ENCODE data around the gene PNKD.

PNKD gene

GRCh38 chr2:218329826-218330593, 59.7 kb downstream of the PNKD start:
- TF ChIP-seq, protein P1, sequence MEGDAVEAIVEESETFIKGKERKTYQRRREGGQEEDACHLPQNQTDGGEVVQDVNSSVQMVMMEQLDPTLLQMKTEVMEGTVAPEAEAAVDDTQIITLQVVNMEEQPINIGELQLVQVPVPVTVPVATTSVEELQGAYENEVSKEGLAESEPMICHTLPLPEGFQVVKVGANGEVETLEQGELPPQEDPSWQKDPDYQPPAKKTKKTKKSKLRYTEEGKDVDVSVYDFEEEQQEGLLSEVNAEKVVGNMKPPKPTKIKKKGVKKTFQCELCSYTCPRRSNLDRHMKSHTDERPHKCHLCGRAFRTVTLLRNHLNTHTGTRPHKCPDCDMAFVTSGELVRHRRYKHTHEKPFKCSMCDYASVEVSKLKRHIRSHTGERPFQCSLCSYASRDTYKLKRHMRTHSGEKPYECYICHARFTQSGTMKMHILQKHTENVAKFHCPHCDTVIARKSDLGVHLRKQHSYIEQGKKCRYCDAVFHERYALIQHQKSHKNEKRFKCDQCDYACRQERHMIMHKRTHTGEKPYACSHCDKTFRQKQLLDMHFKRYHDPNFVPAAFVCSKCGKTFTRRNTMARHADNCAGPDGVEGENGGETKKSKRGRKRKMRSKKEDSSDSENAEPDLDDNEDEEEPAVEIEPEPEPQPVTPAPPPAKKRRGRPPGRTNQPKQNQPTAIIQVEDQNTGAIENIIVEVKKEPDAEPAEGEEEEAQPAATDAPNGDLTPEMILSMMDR (IDR thresholded peaks at IDR 0.05; ENCODE audit: extremely low read depth, missing control alignments), result no peak
- peak; percentile 61 for DNase-seq (ENCODE audit: low spot score)

GRCh38 chr2:218331745-218332144, 61.4 kb downstream of the PNKD start:
- peak; percentile 7 for DNase-seq (ENCODE audit: low spot score)
- TF ChIP-seq, protein P1 (IDR thresholded peaks at IDR 0.05; ENCODE audit: extremely low read depth, missing control alignments), result no peak

DNA sequence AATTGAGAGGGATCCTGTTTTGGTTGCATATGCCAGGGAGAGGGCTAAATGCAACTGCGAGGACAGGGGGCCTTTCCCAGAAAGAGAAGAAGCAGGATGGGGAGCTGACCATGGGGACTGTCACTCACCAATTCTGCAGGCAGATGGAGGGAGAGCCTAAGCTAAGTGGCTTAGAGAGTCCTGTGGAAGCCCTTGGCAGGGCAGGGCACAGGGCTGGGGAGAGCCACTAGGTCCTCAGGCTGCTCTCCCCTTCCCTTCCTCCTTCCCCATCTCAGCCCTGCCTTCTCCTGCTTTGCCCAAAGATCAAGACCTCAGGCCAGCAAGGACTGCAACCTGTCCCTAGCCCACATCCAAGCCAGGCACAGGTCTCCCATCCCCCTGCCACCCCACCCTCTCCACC, 62.0 kb downstream of the PNKD start:
- DNase-seq (ENCODE audit: low spot score), result peak; percentile 5
- TF ChIP-seq, protein P1 (IDR thresholded peaks at IDR 0.05; ENCODE audit: extremely low read depth, missing control alignments), result no peak

DNA sequence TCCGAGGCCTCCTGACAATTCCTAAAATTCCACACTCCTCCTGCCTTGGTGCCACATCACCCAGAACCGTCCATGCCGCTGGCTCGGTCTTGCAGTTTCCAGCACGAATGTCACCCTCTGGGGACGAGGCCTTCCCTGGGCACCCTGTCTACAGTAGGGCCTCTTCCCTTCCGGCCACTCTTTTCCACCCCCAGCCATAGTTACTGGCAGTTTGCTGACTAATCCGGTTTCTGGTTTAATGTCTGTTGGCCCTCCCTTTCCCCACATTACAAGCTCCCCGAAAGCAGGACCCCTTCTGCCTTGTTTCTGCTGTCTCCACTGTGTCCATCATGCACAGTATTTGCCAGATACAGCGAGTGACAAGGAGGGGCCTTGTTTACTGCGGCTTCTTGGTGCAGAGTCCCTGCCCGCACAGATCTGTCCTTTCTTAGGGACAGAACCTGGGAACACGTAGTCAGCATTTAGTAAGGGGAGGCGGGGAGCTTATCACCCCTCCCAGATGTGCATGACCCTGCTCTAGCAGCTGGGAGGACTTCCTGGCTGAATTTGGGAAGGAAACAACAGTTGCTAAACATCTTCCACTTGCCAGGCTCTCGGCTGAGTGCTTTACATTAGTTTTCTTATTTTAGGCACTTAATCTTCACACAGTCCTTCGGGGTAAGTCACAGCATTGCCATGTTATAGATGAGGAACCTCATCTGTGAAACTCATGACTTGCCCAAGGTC, 62.8 kb downstream of the PNKD start:
- no peak for DNase-seq (ENCODE audit: low spot score)
- TF ChIP-seq, protein P1 (IDR thresholded peaks at IDR 0.05; ENCODE audit: extremely low read depth, missing control alignments), result no peak

DNA sequence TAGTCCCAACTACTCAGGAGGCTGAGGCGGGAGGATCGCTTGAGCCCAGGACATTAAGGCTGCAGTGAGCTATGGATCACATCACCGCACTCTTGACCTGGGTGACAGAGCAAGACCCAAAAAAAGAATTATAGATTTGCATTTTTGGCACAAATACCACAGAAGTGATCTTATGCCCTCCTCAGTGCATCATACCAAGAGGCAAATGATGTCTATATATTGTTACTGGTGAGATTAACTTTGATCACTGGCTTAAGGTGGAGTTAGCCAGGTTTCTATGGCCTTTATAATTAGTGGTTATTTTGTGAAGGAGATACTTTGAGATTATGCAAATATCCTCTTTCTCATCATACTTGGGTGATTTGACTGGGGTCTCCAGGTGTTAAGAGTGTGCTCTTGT, 64.2 kb downstream of the PNKD start:
- no peak for DNase-seq (ENCODE audit: low spot score)
- TF ChIP-seq, protein P1 (IDR thresholded peaks at IDR 0.05; ENCODE audit: extremely low read depth, missing control alignments), result no peak

DNA sequence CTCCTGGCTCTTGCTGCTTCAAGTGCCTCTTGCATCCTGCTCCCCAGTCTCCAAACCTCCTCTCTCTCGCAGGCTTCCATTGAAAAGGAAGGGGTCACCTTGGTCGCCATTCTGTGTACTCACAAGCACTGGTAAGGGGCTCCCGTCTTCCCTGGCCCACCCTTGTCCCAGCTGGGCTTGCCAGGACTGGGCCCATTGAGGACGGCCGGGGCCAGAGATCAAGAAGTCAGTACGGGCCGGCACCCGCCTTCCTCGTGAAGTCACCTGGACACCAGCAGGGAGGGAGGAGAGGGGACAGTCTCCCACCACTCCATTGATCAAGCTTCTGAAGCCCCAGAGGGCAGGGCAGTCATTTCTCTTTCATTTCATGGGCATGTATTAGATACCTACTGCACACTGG, 70.3 kb downstream of the PNKD start:
- TF ChIP-seq, protein P1 (IDR thresholded peaks at IDR 0.05; ENCODE audit: extremely low read depth, missing control alignments), result no peak

GRCh38 chr2:218341381-218341780, 71.1 kb downstream of the PNKD start:
- DNase-seq (ENCODE audit: low spot score), result no peak
- TF ChIP-seq, protein P1 (IDR thresholded peaks at IDR 0.05; ENCODE audit: extremely low read depth, missing control alignments), result no peak

More for the DNA sequence above, 70.3 kb downstream of the PNKD start:
- DNase-seq (ENCODE audit: low spot score), result no peak
